IMR-90 (cell line): ENCODE data around the gene MDM4. TPM values are rescaled to one million over a fixed set of nuclear protein-coding genes. Genes with fewer than 3 reads are reported as not detected.
A peak's percentile ranks its signal among the peaks of the same experiment; 100 is the strongest.

Source experiments
- ATAC-seq: fragments of 200-7000 bp; cut with Tn5 transposase; 2 replicates; pipeline ENCODE4 v1.9.1; 2020; ENCODE audit warnings: low read depth, mild to moderate bottlenecking, moderate library complexity
- BruUV-seq: library from RNA; stranded (reverse); fragments of 400-500 nt; replicated peaks from 2 replicates; lab custom pipeline; 2021; lab: Mats Ljungman, UMichigan
- CTCF ChIA-PET: fragments of 300-600 bp; formaldehyde crosslinking; extraction: SDS; loops from one replicate; lab custom pipeline; 2021; ENCODE audit warnings: antibody characterized with exemption; lab: Yijun Ruan, JAX
- POLR2A ChIA-PET: fragments of 300-600 bp; sonication (Branson Sonifier 250); formaldehyde crosslinking; loops from one replicate; lab custom pipeline; 2022; ENCODE audit warnings: antibody characterized with exemption; ENCODE audit not compliant: unreplicated experiment; lab: Charles Lee
- DNase-seq: peaks from one replicate; pipeline ENCODE4 v3.0.0; 2013
- H2AFZ ChIP-seq: replicated peaks from 2 replicates; pipeline ENCODE3; 2013; ENCODE audit warnings: low read length, mild to moderate bottlenecking; ENCODE audit not compliant: poor library complexity
- H2AK5ac ChIP-seq: 2 replicates; pipeline ENCODE4 v1.6.1; 2013; ENCODE audit warnings: low read depth, low read length, inconsistent platforms
- H2AK9ac ChIP-seq: replicated peaks from 2 replicates; pipeline ENCODE3; 2013; ENCODE audit warnings: mild to moderate bottlenecking, low read depth, low read length, moderate library complexity; ENCODE audit not compliant: poor library complexity
- H2BK120ac ChIP-seq: 2 replicates; pipeline ENCODE4 v1.6.1; 2013; ENCODE audit warnings: low read depth, low read length, inconsistent platforms
- H2BK15ac ChIP-seq: 3 replicates; pipeline ENCODE4 v1.6.1; 2013; ENCODE audit warnings: low read depth, low read length, inconsistent platforms
- H2BK20ac ChIP-seq: 2 replicates; pipeline ENCODE4 v1.6.1; 2013; ENCODE audit warnings: low read depth, mild to moderate bottlenecking, inconsistent platforms, low read length, moderate library complexity
- H2BK5ac ChIP-seq: 2 replicates; pipeline ENCODE4 v1.6.1; 2013; ENCODE audit warnings: mild to moderate bottlenecking, low read depth, low read length, inconsistent platforms; ENCODE audit not compliant: poor library complexity, severe bottlenecking
- H3K14ac ChIP-seq: replicated peaks from 2 replicates; pipeline ENCODE4 v1.6.1; 2013; ENCODE audit warnings: low read depth, low read length, inconsistent platforms
- H3K18ac ChIP-seq: 2 replicates; pipeline ENCODE4 v1.6.1; 2013; ENCODE audit warnings: low read depth, low read length, control low read depth
- H3K23ac ChIP-seq: 2 replicates; pipeline ENCODE4 v1.6.1; 2013; ENCODE audit warnings: low read depth, low read length, inconsistent platforms
- H3K27ac ChIP-seq: 2 replicates; pipeline ENCODE4 v1.5.1; 2013; ENCODE audit warnings: mild to moderate bottlenecking, control low read depth, low read length; ENCODE audit not compliant: insufficient read depth
- H3K27me3 ChIP-seq: 2 replicates; pipeline ENCODE4 v1.6.1; 2013; ENCODE audit warnings: low read length; ENCODE audit not compliant: control insufficient read depth, insufficient read depth
- H3K36me3 ChIP-seq: 2 replicates; pipeline ENCODE4 v1.6.1; 2013; ENCODE audit warnings: low read length, mixed read lengths; ENCODE audit not compliant: control insufficient read depth, insufficient read depth
- H3K4ac ChIP-seq: 2 replicates; pipeline ENCODE4 v1.6.1; 2013; ENCODE audit warnings: low read depth, low read length, inconsistent platforms
- H3K4me1 ChIP-seq: 2 replicates; pipeline ENCODE4 v1.6.1; 2013; ENCODE audit warnings: low read length, mixed read lengths; ENCODE audit not compliant: control insufficient read depth, insufficient read depth
- H3K4me2 ChIP-seq: 2 replicates; pipeline ENCODE4 v1.6.1; 2013; ENCODE audit warnings: low read depth, mild to moderate bottlenecking, control low read depth, low read length, moderate library complexity
- H3K4me3 ChIP-seq: 2 replicates; pipeline ENCODE4 v1.5.1; 2013; ENCODE audit warnings: low read depth, mild to moderate bottlenecking, control low read depth, low read length, moderate library complexity; ENCODE audit not compliant: insufficient read depth
- H3K56ac ChIP-seq: 2 replicates; pipeline ENCODE4 v1.6.1; 2013; ENCODE audit warnings: low read length, inconsistent platforms; ENCODE audit not compliant: insufficient read depth; ENCODE audit errors: extremely low read depth
- H3K79me1 ChIP-seq, 2 experiments: 2 replicates each; pipeline ENCODE4 v1.6.1; 2013; ENCODE audit warnings: low read length in 2 of 2, inconsistent platforms in 1 of 2, low read depth in 1 of 2
- H3K9ac ChIP-seq: 2 replicates; pipeline ENCODE4 v1.6.1; 2013; ENCODE audit warnings: low read depth, low read length, control low read depth
- H3K9me1 ChIP-seq: 2 replicates; pipeline ENCODE4 v1.6.1; 2013; ENCODE audit warnings: low read length, inconsistent platforms; ENCODE audit not compliant: insufficient read depth
- H3K9me3 ChIP-seq: 2 replicates; pipeline ENCODE4 v1.6.1; 2013; ENCODE audit warnings: low read length; ENCODE audit not compliant: control insufficient read depth, insufficient read depth
- H4K20me1 ChIP-seq: 2 replicates; pipeline ENCODE4 v1.6.1; 2013; ENCODE audit warnings: low read length, inconsistent platforms; ENCODE audit not compliant: insufficient read depth
- H4K5ac ChIP-seq: 2 replicates; pipeline ENCODE4 v1.6.1; 2013; ENCODE audit warnings: mild to moderate bottlenecking, low read depth, low read length, control low read depth
- H4K8ac ChIP-seq, 2 experiments: 2 replicates each; pipeline ENCODE4 v1.6.1; 2013; ENCODE audit warnings: low read depth in 2 of 2, low read length in 2 of 2, control low read depth in 1 of 2, inconsistent platforms in 1 of 2
- H4K91ac ChIP-seq: 2 replicates; pipeline ENCODE4 v1.6.1; 2013; ENCODE audit warnings: low read depth, low read length, inconsistent platforms; ENCODE audit not compliant: insufficient read depth
- BHLHE40 ChIP-seq: fragments of 150-350 bp; IDR thresholded peaks from 2 replicates; pipeline ENCODE4 v1.6.1; 2016; ENCODE audit warnings: mild to moderate bottlenecking, low read depth, low read length
- CEBPB ChIP-seq: IDR thresholded peaks from 2 replicates; pipeline ENCODE4 v1.6.1; 2012; ENCODE audit warnings: low read depth, low read length, improper control_type of control experiment
- CHD1 ChIP-seq: IDR thresholded peaks from 2 replicates; pipeline ENCODE4 v1.6.1; 2012; ENCODE audit warnings: low read depth, low read length, improper control_type of control experiment
- FOS ChIP-seq: fragments of 150-350 bp; IDR thresholded peaks from 2 replicates; pipeline ENCODE4 v1.6.1; 2016; ENCODE audit warnings: low read depth, low read length
- MAFK ChIP-seq: IDR thresholded peaks from 2 replicates; pipeline ENCODE4 v1.6.1; 2012; ENCODE audit warnings: low read depth, low read length, improper control_type of control experiment
- MAZ ChIP-seq: IDR thresholded peaks from 2 replicates; pipeline ENCODE4 v1.6.1; 2012; ENCODE audit warnings: low read depth, mild to moderate bottlenecking, low read length, improper control_type of control experiment, moderate library complexity, borderline replicate concordance
- MXI1 ChIP-seq: IDR thresholded peaks from 2 replicates; pipeline ENCODE4 v1.6.1; 2012; ENCODE audit warnings: low read depth, mild to moderate bottlenecking, low read length, moderate library complexity, borderline replicate concordance
- POLR2A ChIP-seq: IDR thresholded peaks from 2 replicates; pipeline ENCODE4 v1.6.1; 2012; ENCODE audit warnings: mild to moderate bottlenecking, low read depth, low read length
- RAD21 ChIP-seq: IDR thresholded peaks from 2 replicates; pipeline ENCODE4 v1.6.1; 2012; ENCODE audit warnings: low read length, improper control_type of control experiment
- RCOR1 ChIP-seq: IDR thresholded peaks from 2 replicates; pipeline ENCODE4 v1.6.1; 2012; ENCODE audit warnings: mild to moderate bottlenecking, low read length, improper control_type of control experiment; ENCODE audit not compliant: insufficient replicate concordance
- RFX5 ChIP-seq: IDR thresholded peaks from 2 replicates; pipeline ENCODE4 v1.8.0; 2012; ENCODE audit warnings: low read depth, mild to moderate bottlenecking, low read length, moderate library complexity
- SMC3 ChIP-seq: fragments of 150-350 bp; IDR thresholded peaks from 2 replicates; pipeline ENCODE4 v1.6.1; 2016; ENCODE audit warnings: low read depth, mild to moderate bottlenecking, antibody characterized with exemption, low read length, moderate library complexity
- WGBS, 2 experiments: methylation state at CpG; one replicate each; pipeline versions ENCODE4 v1.1.5 to v1.1.7; 2013; ENCODE audit warnings: missing lambda C conversion rate in 2 of 2; ENCODE audit not compliant: insufficient read length in 1 of 2; ENCODE audit errors: extremely low coverage in 2 of 2; 5-methylcytosine and 5-hydroxymethylcytosine counted together
- dilution Hi-C: fragments of 300-500 bp; cut with HindIII; formaldehyde crosslinking; loops from one replicate; pipeline ENCODE4 v1.14.3; 2018; ENCODE audit warnings: low sequenced_read_pairs; ENCODE audit not compliant: unreplicated experiment
- in situ Hi-C: fragments of 300-500 bp; cut with MboI; formaldehyde crosslinking; loops from 3 replicates; pipeline ENCODE4 v1.14.3; 2019; ENCODE audit warnings: low sequenced_read_pairs, inconsistent platforms, mixed read lengths
- intact Hi-C: fragments of 100-400 bp; cut with micrococcal nuclease; formaldehyde crosslinking; loops from 2 replicates; pipeline ENCODE4 v1.10.0; 2022
- polyA plus RNA-seq, 3 experiments: library from polyadenylated mRNA; depleted of rRNA; stranded (reverse); fragments of >200 nt; gene quantifications; 2 replicates each; pipeline ENCODE4 v1.2.3, GENCODE V29; 2012; ENCODE audit warnings: low replicate concordance in 1 of 3
- total RNA-seq: library from RNA; depleted of rRNA; stranded (reverse); fragments of >200 nt; gene quantifications from 2 replicates; pipeline ENCODE4 v1.2.3, GENCODE V29; 2012
- TF ChIP-seq, protein P1 (sequence below): fragments of 150-350 bp; IDR thresholded peaks from 2 replicates; pipeline ENCODE4 v1.6.1; 2017; ENCODE audit warnings: mild to moderate bottlenecking, antibody characterized with exemption, low read length, low read depth

MDM4 gene
- total and polyA plus RNA-seq, 2 of the 4 experiments (the other 2 are of a cell fraction), result 7.4 to 20.1 TPM

DNA sequence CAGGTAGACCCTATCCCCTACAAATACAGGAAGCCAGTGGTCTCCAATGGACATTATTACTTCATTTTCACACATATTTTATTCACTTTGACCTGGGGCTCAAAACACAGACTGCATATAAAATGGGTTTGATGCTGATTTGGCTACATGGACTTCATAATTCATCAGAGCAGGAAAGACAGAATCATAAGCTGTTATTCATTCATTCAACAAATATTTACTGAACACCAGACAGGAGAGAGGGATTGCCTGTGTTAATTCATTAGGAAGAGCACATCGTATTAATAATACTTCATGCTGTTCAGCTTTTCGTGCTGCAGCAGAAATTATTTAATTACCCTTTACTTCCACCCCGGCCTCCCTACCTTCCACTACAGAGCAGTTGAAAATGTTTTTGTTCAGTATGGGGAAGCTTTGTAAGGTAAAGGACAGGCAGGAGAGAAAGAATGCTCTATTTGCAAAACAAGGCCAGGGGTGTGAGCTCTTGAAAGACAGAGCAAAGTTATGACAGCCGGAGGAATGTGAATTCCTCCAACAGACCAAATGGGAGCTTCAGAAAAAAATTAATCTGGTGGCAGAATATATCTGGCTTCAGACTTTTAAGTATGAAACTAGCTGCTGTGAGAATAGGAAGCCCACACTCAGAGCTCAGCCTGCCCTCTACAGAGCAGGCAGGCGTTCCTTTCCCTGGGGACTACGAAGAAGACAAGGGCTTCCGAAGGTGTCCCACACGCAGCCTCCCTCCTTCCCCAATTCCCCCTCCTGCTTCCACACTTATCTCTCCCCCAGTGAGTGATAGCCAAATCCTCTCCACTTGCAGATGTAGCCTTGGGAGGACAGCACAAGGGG, 58.0 kb downstream of the MDM4 start:
- no peak overlapping the region for H4K91ac ChIP-seq
- intact Hi-C loops, result no loop called here
- H3K18ac ChIP-seq, result no peak overlapping the region
- no peak overlapping the region for H4K5ac ChIP-seq
- H4K8ac ChIP-seq, result no peak overlapping the region
- H2AK9ac ChIP-seq, result no peak overlapping the region
- no peak overlapping the region for H2BK20ac ChIP-seq
- TF ChIP-seq CHD1 (no peak), FOS (no peak), RFX5 (no peak), RCOR1 (no peak), MAZ (no peak), BHLHE40 (no peak), CEBPB (no peak), MAFK (no peak), RAD21 (no peak), SMC3 (no peak), POLR2A (no peak), MXI1 (no peak)
- TF ChIP-seq, protein P1, sequence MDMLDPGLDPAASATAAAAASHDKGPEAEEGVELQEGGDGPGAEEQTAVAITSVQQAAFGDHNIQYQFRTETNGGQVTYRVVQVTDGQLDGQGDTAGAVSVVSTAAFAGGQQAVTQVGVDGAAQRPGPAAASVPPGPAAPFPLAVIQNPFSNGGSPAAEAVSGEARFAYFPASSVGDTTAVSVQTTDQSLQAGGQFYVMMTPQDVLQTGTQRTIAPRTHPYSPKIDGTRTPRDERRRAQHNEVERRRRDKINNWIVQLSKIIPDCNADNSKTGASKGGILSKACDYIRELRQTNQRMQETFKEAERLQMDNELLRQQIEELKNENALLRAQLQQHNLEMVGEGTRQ, result no peak
- H2AK5ac ChIP-seq, result no peak overlapping the region
- H2AFZ ChIP-seq, result no peak overlapping the region
- H3K23ac ChIP-seq, result no peak overlapping the region
- ChIA-PET CTCF (interaction anchor here (4.8 kb wide), 1 partner anchor 233 kb away, joined by 19 read pairs; no protein-coding TSS in a partner anchor), POLR2A (no interaction called here)
- H3K56ac ChIP-seq, result no peak overlapping the region
- H2BK5ac ChIP-seq, result no peak overlapping the region
- 40% methylated on average over 1 of the region's 8 CpGs; no CpG with 5 or more reads in 1 of the 2 experiments for WGBS, 2 experiments
- in situ Hi-C loops, result no loop called here
- no peak overlapping the region for H3K9ac ChIP-seq
- H3K27ac ChIP-seq, result no peak overlapping the region
- H2BK15ac ChIP-seq, result no peak overlapping the region
- no peak overlapping the region for H3K4me3 ChIP-seq
- H2BK120ac ChIP-seq, result no peak overlapping the region
- H3K36me3 ChIP-seq, result no peaks in the 10 kb centered on the region
- BruUV-seq, result no TSS peak
- no peaks in the 10 kb centered on the region for H3K9me3 ChIP-seq
- H3K79me1 ChIP-seq, result no peaks in the 10 kb centered on the region
- no peak overlapping the region; the same call in 1 of the 2 replicates for H3K4me2 ChIP-seq
- peak; percentile 46 for ATAC-seq
- dilution Hi-C loops, result no loop called here
- H3K9me1 ChIP-seq, result no peaks in the 10 kb centered on the region
- no peaks in the 10 kb centered on the region for H4K20me1 ChIP-seq
- no peak overlapping the region for H3K14ac ChIP-seq
- H3K27me3 ChIP-seq, result peaks cover 10% of the 10 kb centered on the region
- peaks cover 1% of the 10 kb centered on the region; the same call in 1 of the 2 replicates for H3K4me1 ChIP-seq
- DNase-seq, result no peak
- no peak overlapping the region for H3K4ac ChIP-seq
